Measurements from ENCODE around the gene BRMS1.
A peak's percentile ranks its signal among the peaks of the same experiment; 100 is the strongest.
"Not testable (repeated sequence)": the region's sequence is repeated elsewhere in the genome, so short reads cannot be mapped to it uniquely, and the experiment has no call there.

The BRMS1 gene

DNA sequence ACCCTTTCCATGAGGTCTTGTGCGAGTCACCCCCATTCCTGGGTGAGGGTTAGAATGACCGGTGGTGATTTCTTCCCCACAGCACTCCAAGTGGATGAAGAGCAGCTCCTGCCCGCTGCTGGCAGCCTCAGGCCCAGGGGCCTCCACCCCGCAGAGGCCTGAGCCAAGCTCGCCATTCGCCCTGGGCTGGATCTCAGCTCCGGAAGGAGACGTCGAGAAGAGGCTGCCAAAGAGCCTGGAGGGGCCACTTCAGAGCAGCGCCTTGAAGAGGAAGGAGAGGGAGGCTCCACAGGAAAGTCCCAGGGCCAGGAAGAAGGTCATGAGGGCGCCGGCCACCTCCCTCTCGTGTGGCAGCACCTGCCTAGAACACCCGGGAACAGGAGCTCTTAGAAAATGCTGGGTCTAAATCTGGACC is 18.3 kb upstream of the BRMS1 start:
- Histone ChIP-seq H3K9me3 (ENCODE audit: control insufficient read depth, low read length) (no peaks in the 10 kb centered on the region), H3K27me3 (replicated peaks; ENCODE audit: control insufficient read depth, insufficient read depth, low read length, poor library complexity, severe bottlenecking) (no peaks in the 10 kb centered on the region), H3K4me1 (ENCODE audit: control insufficient read depth, insufficient read depth, low read length, poor library complexity, severe bottlenecking) (no peaks in the 10 kb centered on the region), H3K27ac (ENCODE audit: insufficient read depth, low read length, poor library complexity, severe bottlenecking) (no peak overlapping the region), H3K36me3 (ENCODE audit: control insufficient read depth, insufficient read depth, low read length) (no peaks in the 10 kb centered on the region), H3K4me3 (ENCODE audit: insufficient read depth, low read depth, low read length, poor library complexity, severe bottlenecking) (no peak overlapping the region)
- no peak for DNase-seq

DNA sequence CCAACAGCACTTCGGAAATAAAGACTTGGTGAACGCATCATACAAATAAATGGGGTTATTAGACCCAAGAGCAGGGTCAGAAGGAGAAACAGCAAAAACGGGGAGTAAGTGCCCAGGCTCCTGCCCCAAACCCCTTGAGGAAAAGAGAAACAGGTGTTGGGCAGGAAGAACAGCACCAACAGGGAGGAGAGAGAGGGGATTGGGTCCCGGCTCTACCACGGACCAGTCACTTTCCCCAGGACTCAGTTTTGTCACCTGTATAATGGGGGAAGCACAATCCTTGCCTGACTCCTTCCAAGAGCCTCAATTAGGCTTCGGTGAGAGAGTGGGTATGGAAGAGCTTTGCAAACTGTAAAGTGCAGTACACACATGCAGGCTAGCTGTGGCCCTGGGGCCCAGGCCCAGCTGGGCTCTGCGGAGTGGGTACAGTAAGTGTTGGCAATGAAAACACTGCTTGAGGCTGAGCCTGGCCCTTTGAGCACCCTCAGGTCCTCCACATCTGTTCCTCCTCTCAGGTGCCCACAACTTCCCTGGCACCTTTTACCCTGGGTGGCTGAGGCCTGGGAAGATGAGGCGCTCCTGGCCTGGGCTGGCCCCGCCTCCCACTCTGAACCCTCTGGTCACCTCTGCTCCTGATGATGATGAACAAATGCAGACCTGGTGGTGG is 17.7 kb upstream of the BRMS1 start:
- Histone ChIP-seq H3K4me1 (ENCODE audit: control insufficient read depth, insufficient read depth, low read length, poor library complexity, severe bottlenecking) (no peaks in the 10 kb centered on the region), H3K9me3 (ENCODE audit: control insufficient read depth, low read length) (no peaks in the 10 kb centered on the region), H3K36me3 (ENCODE audit: control insufficient read depth, insufficient read depth, low read length) (no peaks in the 10 kb centered on the region), H3K27ac (ENCODE audit: insufficient read depth, low read length, poor library complexity, severe bottlenecking) (no peak overlapping the region), H3K27me3 (replicated peaks; ENCODE audit: control insufficient read depth, insufficient read depth, low read length, poor library complexity, severe bottlenecking) (no peaks in the 10 kb centered on the region), H3K4me3 (ENCODE audit: insufficient read depth, low read depth, low read length, poor library complexity, severe bottlenecking) (no peak overlapping the region)
- no peak for DNase-seq

DNA sequence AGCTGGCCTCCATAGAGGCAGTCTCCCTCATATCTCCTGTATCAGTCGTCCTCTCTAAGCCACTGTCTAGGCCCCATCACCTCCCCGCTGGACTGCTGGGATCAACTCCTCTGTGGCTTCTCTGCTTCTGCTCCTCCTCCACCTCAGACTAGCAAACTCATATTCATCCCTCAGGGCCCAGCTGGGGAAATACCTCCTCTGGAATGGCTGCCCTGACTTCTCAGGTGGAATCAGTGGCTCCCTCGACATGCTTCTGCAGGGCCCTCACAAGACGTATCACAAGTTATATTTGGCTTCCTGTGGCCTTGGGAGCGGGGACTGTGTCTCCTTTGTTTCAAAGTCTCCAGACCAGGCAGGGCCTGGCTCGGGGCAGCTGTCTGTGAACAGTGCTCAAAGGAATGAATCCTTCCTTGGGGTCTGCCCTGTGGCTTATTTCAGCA is 16.6 kb upstream of the BRMS1 start:
- no peaks in the 10 kb centered on the region for H3K36me3 ChIP-seq (ENCODE audit: control insufficient read depth, insufficient read depth, low read length)
- H3K9me3 ChIP-seq (ENCODE audit: control insufficient read depth, low read length) = no peaks in the 10 kb centered on the region
- no peak for DNase-seq
- H3K27ac ChIP-seq (ENCODE audit: insufficient read depth, low read length, poor library complexity, severe bottlenecking) = no peak overlapping the region
- no peak overlapping the region for H3K4me3 ChIP-seq (ENCODE audit: insufficient read depth, low read depth, low read length, poor library complexity, severe bottlenecking)
- H3K27me3 ChIP-seq (replicated peaks; ENCODE audit: control insufficient read depth, insufficient read depth, low read length, poor library complexity, severe bottlenecking) = no peaks in the 10 kb centered on the region
- no peaks in the 10 kb centered on the region for H3K4me1 ChIP-seq (ENCODE audit: control insufficient read depth, insufficient read depth, low read length, poor library complexity, severe bottlenecking)

DNA sequence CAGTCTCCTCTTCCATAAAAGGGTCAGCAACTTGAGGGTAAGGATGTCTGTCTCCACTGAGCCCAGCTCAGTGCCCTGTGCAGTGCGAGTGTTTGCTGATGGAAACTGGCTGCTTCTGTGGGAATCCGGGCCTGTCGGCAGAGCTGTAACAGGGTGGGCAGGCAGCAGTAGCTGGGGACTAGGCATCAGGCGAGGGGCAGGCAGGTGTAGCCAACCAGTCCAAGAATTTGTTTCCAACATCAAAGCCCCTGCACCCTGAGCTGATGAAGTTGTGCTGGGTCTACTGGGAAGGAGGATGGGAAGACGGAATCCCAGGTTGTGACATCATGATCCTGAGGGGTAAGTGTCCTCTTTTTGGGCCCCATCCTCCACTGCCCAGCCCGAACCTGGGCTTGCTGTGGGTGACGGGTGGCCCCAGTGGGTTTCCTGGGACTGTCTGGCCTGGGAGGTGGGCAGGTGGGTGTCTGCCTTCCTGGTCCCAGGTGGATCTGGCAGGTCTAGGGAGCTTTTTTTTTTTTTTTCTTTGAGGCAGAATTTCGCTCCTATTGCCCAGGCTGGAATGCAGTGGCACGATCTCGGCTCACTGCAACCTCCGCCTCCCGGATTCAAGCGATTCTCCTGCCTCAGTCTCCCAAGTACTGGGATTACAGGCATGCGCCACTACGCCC is 15.6 kb upstream of the BRMS1 start:
- no peaks in the 10 kb centered on the region for H3K36me3 ChIP-seq (ENCODE audit: control insufficient read depth, insufficient read depth, low read length)
- H3K4me3 ChIP-seq (ENCODE audit: insufficient read depth, low read depth, low read length, poor library complexity, severe bottlenecking) = no peak overlapping the region
- H3K27ac ChIP-seq (ENCODE audit: insufficient read depth, low read length, poor library complexity, severe bottlenecking) = no peak overlapping the region
- no peaks in the 10 kb centered on the region for H3K27me3 ChIP-seq (replicated peaks; ENCODE audit: control insufficient read depth, insufficient read depth, low read length, poor library complexity, severe bottlenecking)
- no peaks in the 10 kb centered on the region for H3K4me1 ChIP-seq (ENCODE audit: control insufficient read depth, insufficient read depth, low read length, poor library complexity, severe bottlenecking)
- H3K9me3 ChIP-seq (ENCODE audit: control insufficient read depth, low read length) = no peaks in the 10 kb centered on the region
- DNase-seq = no peak

DNA sequence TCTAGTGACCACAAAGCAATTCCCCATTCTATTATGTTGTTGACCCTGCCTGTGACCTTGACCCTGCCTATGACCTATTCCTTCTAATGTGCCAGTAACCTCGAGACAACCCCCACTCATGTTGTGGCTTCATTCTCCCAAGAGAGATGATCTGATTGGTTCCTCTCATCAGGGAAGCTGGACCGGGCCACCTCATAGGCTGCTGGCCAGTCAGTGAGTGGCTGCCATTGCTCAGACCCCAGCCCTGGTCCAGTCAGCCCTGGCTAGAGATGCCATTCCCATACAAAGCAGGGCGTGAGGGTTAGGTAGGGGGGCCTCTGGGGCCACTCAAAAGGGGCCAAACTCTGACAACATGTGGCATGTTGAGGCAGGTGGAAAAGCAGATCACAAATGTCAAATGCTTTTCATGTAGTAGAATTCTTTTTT is 14.8 kb upstream of the BRMS1 start:
- no peaks in the 10 kb centered on the region for H3K9me3 ChIP-seq (ENCODE audit: control insufficient read depth, low read length)
- no peak for DNase-seq
- no peak overlapping the region for H3K27ac ChIP-seq (ENCODE audit: insufficient read depth, low read length, poor library complexity, severe bottlenecking)
- H3K4me3 ChIP-seq (ENCODE audit: insufficient read depth, low read depth, low read length, poor library complexity, severe bottlenecking) = no peak overlapping the region
- H3K4me1 ChIP-seq (ENCODE audit: control insufficient read depth, insufficient read depth, low read length, poor library complexity, severe bottlenecking) = no peaks in the 10 kb centered on the region
- H3K27me3 ChIP-seq (replicated peaks; ENCODE audit: control insufficient read depth, insufficient read depth, low read length, poor library complexity, severe bottlenecking) = no peaks in the 10 kb centered on the region
- no peaks in the 10 kb centered on the region for H3K36me3 ChIP-seq (ENCODE audit: control insufficient read depth, insufficient read depth, low read length)

DNA sequence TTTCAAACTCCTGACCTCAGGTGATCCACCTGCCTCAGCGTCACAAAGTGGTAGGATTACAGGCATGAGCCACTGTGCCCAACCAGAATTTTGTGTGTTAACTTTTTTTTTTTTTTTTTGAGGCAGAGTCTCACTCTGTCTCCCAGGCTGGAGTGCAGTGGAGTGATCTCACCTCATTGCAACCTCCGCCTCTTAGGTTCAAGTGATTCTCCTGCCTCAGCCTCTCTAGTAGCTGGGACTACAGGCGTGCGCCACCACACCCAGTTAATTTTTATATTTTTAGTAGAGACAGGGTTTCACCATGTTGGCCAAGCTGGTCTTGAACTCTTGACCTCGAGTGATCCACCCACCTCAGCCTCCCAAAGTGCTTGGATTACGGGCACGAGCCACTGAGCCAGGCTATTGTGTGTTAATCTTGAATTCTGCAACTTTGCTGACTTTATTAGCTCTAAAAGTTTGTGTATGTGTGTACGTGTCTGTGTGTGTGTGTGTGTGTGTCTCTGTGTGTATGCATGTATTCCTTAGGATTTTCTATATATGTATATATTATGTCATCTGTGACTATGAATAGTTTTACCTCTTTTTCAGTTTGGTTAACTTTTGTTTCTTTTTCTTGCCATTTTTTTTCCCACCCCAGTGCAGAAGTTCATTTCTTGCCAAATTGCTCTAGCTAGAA is 5.8 kb upstream of the BRMS1 start:
- DNase-seq; H3K36me3 ChIP-seq (ENCODE audit: control insufficient read depth, insufficient read depth, low read length); H3K9me3 ChIP-seq (ENCODE audit: control insufficient read depth, low read length); H3K27me3 ChIP-seq (replicated peaks; ENCODE audit: control insufficient read depth, insufficient read depth, low read length, poor library complexity, severe bottlenecking); H3K4me3 ChIP-seq (ENCODE audit: insufficient read depth, low read depth, low read length, poor library complexity, severe bottlenecking); H3K27ac ChIP-seq (ENCODE audit: insufficient read depth, low read length, poor library complexity, severe bottlenecking): not testable (repeated sequence)
- peaks cover 13% of the 10 kb centered on the region for H3K4me1 ChIP-seq (ENCODE audit: control insufficient read depth, insufficient read depth, low read length, poor library complexity, severe bottlenecking)

DNA sequence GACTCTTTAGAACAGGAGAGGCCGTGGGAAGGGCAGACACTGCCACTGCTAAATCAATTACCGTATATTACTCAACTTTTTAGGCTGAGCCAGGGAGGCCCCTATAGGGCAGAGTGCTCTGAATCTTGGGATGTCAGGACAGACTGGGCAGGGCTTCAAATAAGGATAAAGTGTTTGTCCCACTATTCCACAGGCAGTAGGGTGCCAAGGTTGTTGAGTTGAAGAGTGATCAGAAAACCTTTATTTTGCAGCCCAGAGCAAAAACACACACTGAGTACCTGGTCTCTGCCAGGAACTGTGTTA is 4.1 kb upstream of the BRMS1 start:
- Histone ChIP-seq H3K4me1 (ENCODE audit: control insufficient read depth, insufficient read depth, low read length, poor library complexity, severe bottlenecking) (peaks cover 24% of the 10 kb centered on the region), H3K9me3 (ENCODE audit: control insufficient read depth, low read length) (no peaks in the 10 kb centered on the region), H3K36me3 (ENCODE audit: control insufficient read depth, insufficient read depth, low read length) (no peaks in the 10 kb centered on the region), H3K4me3 (ENCODE audit: insufficient read depth, low read depth, low read length, poor library complexity, severe bottlenecking) (no peak overlapping the region), H3K27me3 (replicated peaks; ENCODE audit: control insufficient read depth, insufficient read depth, low read length, poor library complexity, severe bottlenecking) (no peaks in the 10 kb centered on the region), H3K27ac (ENCODE audit: insufficient read depth, low read length, poor library complexity, severe bottlenecking) (no peak overlapping the region)
- DNase-seq = no peak

DNA sequence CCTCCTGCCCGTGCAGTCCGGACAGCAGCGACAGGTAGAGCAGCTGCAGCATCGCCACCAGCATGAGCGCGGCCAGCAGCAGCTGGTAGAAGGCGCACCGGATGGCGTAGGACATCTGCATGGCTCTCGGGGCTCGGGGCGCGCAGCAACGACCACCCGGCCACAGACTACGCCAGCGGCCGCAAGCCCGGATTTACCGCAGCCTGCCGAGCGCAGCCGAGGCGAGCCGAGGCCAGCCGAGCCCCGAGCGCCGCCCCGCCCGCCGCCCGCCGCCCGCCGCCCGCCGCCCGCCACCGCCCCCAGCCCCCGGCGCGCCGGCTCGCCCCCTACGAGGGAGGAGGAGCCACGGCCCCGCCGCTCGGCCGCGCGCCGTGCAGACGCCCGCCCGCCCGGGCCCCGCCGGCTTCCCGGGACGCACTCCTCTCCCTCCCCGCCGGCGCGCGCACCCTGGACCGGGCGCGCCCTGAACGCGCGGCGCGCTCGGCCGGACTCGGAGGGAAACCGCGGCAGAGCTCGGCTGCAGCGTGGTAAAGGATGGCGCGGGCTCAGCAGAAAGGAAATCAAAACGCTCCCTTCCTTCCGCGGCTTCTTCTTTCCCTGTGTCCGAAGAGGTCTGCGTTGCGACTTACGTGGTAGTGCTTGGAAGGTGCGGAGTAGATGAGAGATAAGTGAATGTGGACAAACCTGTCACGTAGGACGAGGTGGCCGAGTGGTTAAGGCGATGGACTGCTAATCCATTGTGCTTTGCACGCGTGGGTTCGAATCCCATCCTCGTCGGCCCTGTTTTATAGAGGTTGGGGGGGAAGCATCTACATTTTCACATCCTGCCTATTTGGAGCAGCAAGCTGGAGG is 2.7 kb upstream of the BRMS1 start, which contains the start of gene B4GAT1:
Gene B4GAT1 (minus strand): TSS at position 205 of the 852 bp plus-strand sequence. CDS start 84 bp downstream, at position 121.
- no peaks in the 10 kb centered on the region for H3K27me3 ChIP-seq (replicated peaks; ENCODE audit: control insufficient read depth, insufficient read depth, low read length, poor library complexity, severe bottlenecking)
- H3K4me1 ChIP-seq (ENCODE audit: control insufficient read depth, insufficient read depth, low read length, poor library complexity, severe bottlenecking) = peaks cover 27% of the 10 kb centered on the region
- peak within 1 kb of the TSS; percentile 80 for H3K4me3 ChIP-seq (ENCODE audit: insufficient read depth, low read depth, low read length, poor library complexity, severe bottlenecking)
- H3K27ac ChIP-seq (ENCODE audit: insufficient read depth, low read length, poor library complexity, severe bottlenecking) = peak within 1 kb of the TSS; percentile 74
- no peaks in the 10 kb centered on the region for H3K36me3 ChIP-seq (ENCODE audit: control insufficient read depth, insufficient read depth, low read length)
- DNase-seq = peak; percentile 69 to 73 (median 72)
- no peaks in the 10 kb centered on the region for H3K9me3 ChIP-seq (ENCODE audit: control insufficient read depth, low read length)

DNA sequence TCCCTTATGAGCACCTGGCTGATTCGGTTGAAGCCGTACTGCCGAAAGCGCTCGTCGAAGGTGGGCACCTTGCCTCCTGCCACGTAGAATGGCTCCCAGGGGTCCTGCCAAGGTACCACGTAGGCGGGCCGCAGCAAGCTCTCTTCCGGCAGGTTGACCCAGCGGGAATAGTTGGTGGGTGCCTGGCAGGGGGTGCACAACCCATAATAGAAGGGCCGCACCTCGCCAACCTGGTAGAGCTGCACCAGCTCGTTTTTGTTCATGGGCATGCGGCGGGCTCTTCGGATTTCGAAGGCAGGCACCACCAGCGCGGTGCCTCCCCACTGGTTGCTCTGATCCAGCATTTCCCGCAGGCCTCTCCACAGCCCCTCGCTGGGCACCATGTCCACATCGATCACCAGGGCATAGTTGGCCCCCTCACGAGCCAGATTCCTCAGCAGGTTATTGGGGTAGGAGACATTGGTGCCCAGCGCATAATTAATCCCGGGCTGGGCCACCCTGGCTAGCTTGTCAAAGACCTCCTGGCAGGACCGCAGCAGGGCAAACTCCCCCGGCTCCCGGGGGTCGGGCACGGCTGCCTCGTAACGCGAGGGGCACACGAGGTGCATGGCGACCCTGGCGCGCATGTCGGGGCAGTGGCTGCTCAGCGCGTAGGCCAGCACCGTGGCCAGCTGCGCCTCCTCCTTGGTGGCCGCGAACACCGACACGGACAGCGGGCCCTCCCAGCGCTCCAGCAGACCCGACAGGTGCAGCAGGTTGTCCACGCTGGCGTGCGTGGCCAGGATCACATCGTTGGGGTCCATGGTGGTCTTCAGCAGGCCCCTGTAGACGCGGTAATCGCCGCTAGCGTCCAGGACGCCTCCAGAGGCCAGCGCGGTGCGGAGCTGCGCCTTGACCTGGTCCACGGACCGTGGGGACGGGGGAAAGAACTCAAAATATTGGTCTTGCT is 1.8 kb upstream of the BRMS1 start:
- no peaks in the 10 kb centered on the region for H3K9me3 ChIP-seq (ENCODE audit: control insufficient read depth, low read length)
- peak overlapping the region; percentile 80 for H3K4me3 ChIP-seq (ENCODE audit: insufficient read depth, low read depth, low read length, poor library complexity, severe bottlenecking)
- peaks cover 27% of the 10 kb centered on the region for H3K4me1 ChIP-seq (ENCODE audit: control insufficient read depth, insufficient read depth, low read length, poor library complexity, severe bottlenecking)
- H3K27me3 ChIP-seq (replicated peaks; ENCODE audit: control insufficient read depth, insufficient read depth, low read length, poor library complexity, severe bottlenecking) = no peaks in the 10 kb centered on the region
- DNase-seq = no peak
- H3K27ac ChIP-seq (ENCODE audit: insufficient read depth, low read length, poor library complexity, severe bottlenecking) = peak overlapping the region; percentile 80
- H3K36me3 ChIP-seq (ENCODE audit: control insufficient read depth, insufficient read depth, low read length) = peaks cover 4% of the 10 kb centered on the region

Data from effector memory CD4-positive, alpha-beta T cell (primary cell).